SK-N-MC (cell line): ENCODE results near the gene FARP2.

ENCODE experiments used
- EZH2 ChIP-seq: fragments of 200-600 bp; sonication (generic); IDR thresholded peaks from one replicate; pipeline ENCODE4 v1.6.1; 2017; ENCODE audit warnings: antibody characterized with exemption
- FOXP2 ChIP-seq: optimal IDR thresholded peaks from 2 replicates; pipeline ENCODE3; 2011; ENCODE audit warnings: mild to moderate bottlenecking, moderate library complexity; ENCODE audit not compliant: insufficient read depth; ENCODE audit errors: extremely low read length, control extremely low read depth
- POLR2AphosphoS5 ChIP-seq: IDR thresholded peaks from 2 replicates; pipeline ENCODE4 v1.6.1; 2012; ENCODE audit warnings: mild to moderate bottlenecking, low read depth, low read length, borderline replicate concordance

- no peak for TF ChIP-seq POLR2AphosphoS5
- no peak for TF ChIP-seq EZH2
- TF ChIP-seq FOXP2, result no peak
Observed at GRCh38 chr2:241321033-241321432, 35.1 kb upstream of the FARP2 start.
